ENCODE measurements around the gene ALOX15B. TPM values are rescaled to one million over a fixed set of nuclear protein-coding genes. Genes with fewer than 3 reads are reported as not detected.
A peak's percentile ranks its signal among the peaks of the same experiment; 100 is the strongest.

ALOX15B gene
- total and polyA plus RNA-seq, 5 donors from 2014 or later, result not detected

- Histone ChIP-seq H3K9me3 (ENCODE audit: control insufficient read depth in 2 of 2, low read length in 2 of 2) (no peaks in the 10 kb centered on the region), H3K4me1 (ENCODE audit: control insufficient read depth, insufficient read depth, low read length, poor library complexity, severe bottlenecking) (peaks cover 15% of the 10 kb centered on the region), H3K4me3 (ENCODE audit: low read depth, low read length) (no peak overlapping the region), H3K36me3 (ENCODE audit: control insufficient read depth, insufficient read depth, low read length) (no peaks in the 10 kb centered on the region), H3K27me3 (ENCODE audit: control insufficient read depth, insufficient read depth, low read length) (no peaks in the 10 kb centered on the region), H3K27ac (ENCODE audit: insufficient read depth, low read length, poor library complexity, severe bottlenecking) (no peak overlapping the region)
- no peaks in the 10 kb centered on the region for H3K9me3 Mint-ChIP-seq
- peaks cover 17% of the 10 kb centered on the region for H3K27me3 Mint-ChIP-seq
- peaks cover 4% of the 10 kb centered on the region for H3K36me3 Mint-ChIP-seq
- DNase-seq (no peak), ATAC-seq (ENCODE audit: low read depth in 2 of 2) (no peak)
- H3K4me1 Mint-ChIP-seq, result peaks cover 4 to 18% (median 6%) of the 10 kb centered on the region in 4 donors
- peak overlapping the region in 1 of 4 donors; percentile 12 for H3K4me3 Mint-ChIP-seq
- H3K27ac Mint-ChIP-seq, result no peak overlapping the region
Measured at GRCh38 chr17:8082292-8082691, 43.4 kb downstream of the ALOX15B start.

GRCh38 chr17:8084250-8084649, 45.4 kb downstream of the ALOX15B start:
- Mint-ChIP-seq H3K4me3 (no peak overlapping the region), H3K27ac (no peak overlapping the region), H3K36me3 (peaks cover 4% of the 10 kb centered on the region), H3K4me1 (peaks cover 1 to 14% (median 5%) of the 10 kb centered on the region in 4 donors), H3K27me3 (peaks cover 17% of the 10 kb centered on the region), H3K9me3 (no peaks in the 10 kb centered on the region)
- H3K27ac ChIP-seq (ENCODE audit: insufficient read depth, low read length, poor library complexity, severe bottlenecking), result no peak overlapping the region
- DNase-seq (no peak), ATAC-seq (ENCODE audit: low read depth in 2 of 2) (no peak)
- peaks cover 11% of the 10 kb centered on the region for H3K4me1 ChIP-seq (ENCODE audit: control insufficient read depth, insufficient read depth, low read length, poor library complexity, severe bottlenecking)
- H3K4me3 ChIP-seq (ENCODE audit: low read depth, low read length), result no peak overlapping the region
- H3K27me3 ChIP-seq (ENCODE audit: control insufficient read depth, insufficient read depth, low read length), result peaks cover 2% of the 10 kb centered on the region
- no peaks in the 10 kb centered on the region for H3K9me3 ChIP-seq (ENCODE audit: control insufficient read depth in 2 of 2, low read length in 2 of 2)
- H3K36me3 ChIP-seq (ENCODE audit: control insufficient read depth, insufficient read depth, low read length), result no peaks in the 10 kb centered on the region

GRCh38 chr17:8087075-8087951, 48.5 kb downstream of the ALOX15B start, which contains the start of gene ALOX12B:
Gene ALOX12B (minus strand): TSS chr17:8087716. CDS start chr17:8087442, 274 bp downstream.
- Histone ChIP-seq H3K9me3 (ENCODE audit: control insufficient read depth in 2 of 2, low read length in 2 of 2) (no peaks in the 10 kb centered on the region), H3K4me1 (ENCODE audit: control insufficient read depth, insufficient read depth, low read length, poor library complexity, severe bottlenecking) (no peaks in the 10 kb centered on the region), H3K27me3 (ENCODE audit: control insufficient read depth, insufficient read depth, low read length) (peaks cover 2% of the 10 kb centered on the region), H3K36me3 (ENCODE audit: control insufficient read depth, insufficient read depth, low read length) (no peaks in the 10 kb centered on the region), H3K4me3 (ENCODE audit: low read depth, low read length) (no peak within 1 kb of the TSS), H3K27ac (ENCODE audit: insufficient read depth, low read length, poor library complexity, severe bottlenecking) (no peak within 1 kb of the TSS)
- Mint-ChIP-seq H3K27me3 (peaks cover 18% of the 10 kb centered on the region), H3K36me3 (no peaks in the 10 kb centered on the region), H3K9me3 (no peaks in the 10 kb centered on the region), H3K27ac (no peak within 1 kb of the TSS), H3K4me1 (peaks cover 0 to 3% (median 0%) of the 10 kb centered on the region in 4 donors), H3K4me3 (no peak within 1 kb of the TSS)
- no peak for ATAC-seq (ENCODE audit: low read depth in 2 of 2)
- no peak for DNase-seq

GRCh38 chr17:8087952-8088230, 49.0 kb downstream of the ALOX15B start:
- Mint-ChIP-seq H3K9me3 (no peaks in the 10 kb centered on the region), H3K36me3 (no peaks in the 10 kb centered on the region), H3K27me3 (peaks cover 22% of the 10 kb centered on the region), H3K4me3 (no peak overlapping the region), H3K4me1 (no peaks in the 10 kb centered on the region), H3K27ac (no peak overlapping the region)
- Histone ChIP-seq H3K4me1 (ENCODE audit: control insufficient read depth, insufficient read depth, low read length, poor library complexity, severe bottlenecking) (no peaks in the 10 kb centered on the region), H3K27me3 (ENCODE audit: control insufficient read depth, insufficient read depth, low read length) (peaks cover 2% of the 10 kb centered on the region), H3K9me3 (ENCODE audit: control insufficient read depth in 2 of 2, low read length in 2 of 2) (no peaks in the 10 kb centered on the region), H3K36me3 (ENCODE audit: control insufficient read depth, insufficient read depth, low read length) (no peaks in the 10 kb centered on the region), H3K4me3 (ENCODE audit: low read depth, low read length) (no peak overlapping the region), H3K27ac (ENCODE audit: insufficient read depth, low read length, poor library complexity, severe bottlenecking) (no peak overlapping the region)
- ATAC-seq (ENCODE audit: low read depth in 2 of 2) (no peak), DNase-seq (no peak)

- no peaks in the 10 kb centered on the region for H3K36me3 ChIP-seq (ENCODE audit: control insufficient read depth, insufficient read depth, low read length)
- no peaks in the 10 kb centered on the region for H3K9me3 ChIP-seq (ENCODE audit: control insufficient read depth in 2 of 2, low read length in 2 of 2)
- DNase-seq, result no peak
- no peak overlapping the region for H3K27ac ChIP-seq (ENCODE audit: insufficient read depth, low read length, poor library complexity, severe bottlenecking)
- Mint-ChIP-seq H3K36me3 (no peaks in the 10 kb centered on the region), H3K27ac (no peak overlapping the region), H3K9me3 (no peaks in the 10 kb centered on the region), H3K27me3 (peaks cover 27% of the 10 kb centered on the region), H3K4me3 (no peak overlapping the region), H3K4me1 (peaks cover 4 to 10% (median 4%) of the 10 kb centered on the region in 4 donors)
- peaks cover 2% of the 10 kb centered on the region for H3K27me3 ChIP-seq (ENCODE audit: control insufficient read depth, insufficient read depth, low read length)
- H3K4me1 ChIP-seq (ENCODE audit: control insufficient read depth, insufficient read depth, low read length, poor library complexity, severe bottlenecking), result peaks cover 5% of the 10 kb centered on the region
- no peak overlapping the region for H3K4me3 ChIP-seq (ENCODE audit: low read depth, low read length)
- ATAC-seq (ENCODE audit: low read depth in 2 of 2), result no peak
Measured at GRCh38 chr17:8089728-8090127, 50.9 kb downstream of the ALOX15B start.

- Histone ChIP-seq H3K36me3 (ENCODE audit: control insufficient read depth, insufficient read depth, low read length) (no peaks in the 10 kb centered on the region), H3K4me1 (ENCODE audit: control insufficient read depth, insufficient read depth, low read length, poor library complexity, severe bottlenecking) (peaks cover 5% of the 10 kb centered on the region), H3K27ac (ENCODE audit: insufficient read depth, low read length, poor library complexity, severe bottlenecking) (no peak overlapping the region), H3K4me3 (ENCODE audit: low read depth, low read length) (no peak overlapping the region), H3K27me3 (ENCODE audit: control insufficient read depth, insufficient read depth, low read length) (peaks cover 2% of the 10 kb centered on the region), H3K9me3 (ENCODE audit: control insufficient read depth in 2 of 2, low read length in 2 of 2) (no peaks in the 10 kb centered on the region)
- Mint-ChIP-seq H3K9me3 (no peaks in the 10 kb centered on the region), H3K4me1 (peaks cover 4 to 12% (median 4%) of the 10 kb centered on the region in 4 donors), H3K36me3 (no peaks in the 10 kb centered on the region), H3K27me3 (peaks cover 29% of the 10 kb centered on the region), H3K4me3 (no peak overlapping the region), H3K27ac (no peak overlapping the region)
- DNase-seq (no peak), ATAC-seq (ENCODE audit: low read depth in 2 of 2) (peak in 1 of 2 donors; percentile 17)
Measured at GRCh38 chr17:8091033-8091687, 52.3 kb downstream of the ALOX15B start.

GRCh38 chr17:8095361-8095760, 56.5 kb downstream of the ALOX15B start:
- H3K36me3 ChIP-seq (ENCODE audit: control insufficient read depth, insufficient read depth, low read length), result no peaks in the 10 kb centered on the region
- peak overlapping the region in 1 of 3 donors; percentile 26 for H3K27ac Mint-ChIP-seq
- H3K9me3 Mint-ChIP-seq, result no peaks in the 10 kb centered on the region
- H3K27me3 ChIP-seq (ENCODE audit: control insufficient read depth, insufficient read depth, low read length), result no peaks in the 10 kb centered on the region
- H3K36me3 Mint-ChIP-seq, result no peaks in the 10 kb centered on the region
- no peak for ATAC-seq (ENCODE audit: low read depth in 2 of 2)
- no peak overlapping the region for H3K4me3 Mint-ChIP-seq
- no peaks in the 10 kb centered on the region for H3K9me3 ChIP-seq (ENCODE audit: control insufficient read depth in 2 of 2, low read length in 2 of 2)
- peaks cover 5% of the 10 kb centered on the region for H3K4me1 ChIP-seq (ENCODE audit: control insufficient read depth, insufficient read depth, low read length, poor library complexity, severe bottlenecking)
- peaks cover 19% of the 10 kb centered on the region for H3K27me3 Mint-ChIP-seq
- no peak overlapping the region for H3K27ac ChIP-seq (ENCODE audit: insufficient read depth, low read length, poor library complexity, severe bottlenecking)
- H3K4me1 Mint-ChIP-seq, result peaks cover 4 to 12% (median 4%) of the 10 kb centered on the region in 4 donors
- H3K4me3 ChIP-seq (ENCODE audit: low read depth, low read length), result no peak overlapping the region
- DNase-seq, result no peak
